ENCODE measurements around the gene CX3CL1.

The CX3CL1 gene

GRCh38 chr16:57387598-57388354, 15.5 kb downstream of the CX3CL1 start:
- no peak for TF ChIP-seq PATZ1 (CRISPR knock-in tag; IDR thresholded peaks at IDR 0.05; ENCODE audit: borderline replicate concordance)
- TF ChIP-seq ZNF565 (CRISPR knock-in tag; conservative IDR thresholded peaks at IDR 0.05; ENCODE audit: low read depth): no peak
- no peak for TF ChIP-seq TSHZ2 (CRISPR knock-in tag; IDR thresholded peaks at IDR 0.05)
- TF ChIP-seq BACH2 (CRISPR knock-in tag; IDR thresholded peaks at IDR 0.05; ENCODE audit: borderline replicate concordance): no peak
- TF ChIP-seq RARB (CRISPR knock-in tag; IDR thresholded peaks at IDR 0.05): no peak
- no peak for TF ChIP-seq ISL1 (CRISPR knock-in tag; IDR thresholded peaks at IDR 0.05)
- TF ChIP-seq CSRNP3 (CRISPR knock-in tag; IDR thresholded peaks at IDR 0.05): no peak
- TF ChIP-seq GLIS3 (CRISPR knock-in tag; IDR thresholded peaks at IDR 0.05): no peak
- TF ChIP-seq SNAI2 (CRISPR knock-in tag; IDR thresholded peaks at IDR 0.05): no peak
- no peak for TF ChIP-seq TCF4 (CRISPR knock-in tag; IDR thresholded peaks at IDR 0.05; ENCODE audit: borderline replicate concordance)
- no peak for TF ChIP-seq CREB5 (CRISPR knock-in tag; IDR thresholded peaks at IDR 0.05; ENCODE audit: low read depth)
- TF ChIP-seq PPARA (CRISPR knock-in tag; IDR thresholded peaks at IDR 0.05; ENCODE audit: borderline replicate concordance): no peak
- TF ChIP-seq OSR1 (CRISPR knock-in tag; IDR thresholded peaks at IDR 0.05): no peak
- TF ChIP-seq ZNF70 (CRISPR knock-in tag; IDR thresholded peaks at IDR 0.05): no peak
- no peak for TF ChIP-seq ZC3H10 (CRISPR knock-in tag; IDR thresholded peaks at IDR 0.05)
- TF ChIP-seq ESRRG (CRISPR knock-in tag; IDR thresholded peaks at IDR 0.05): no peak
- TF ChIP-seq ZNF8 (CRISPR knock-in tag; IDR thresholded peaks at IDR 0.05): no peak
- TF ChIP-seq TOX (CRISPR knock-in tag; IDR thresholded peaks at IDR 0.05; ENCODE audit: borderline replicate concordance): no peak
- ATAC-seq: no peak

GRCh38 chr16:57388359-57389086, 16.2 kb downstream of the CX3CL1 start:
- ATAC-seq: no peak
- no peak for TF ChIP-seq TSHZ2 (CRISPR knock-in tag; IDR thresholded peaks at IDR 0.05)
- no peak for TF ChIP-seq CSRNP3 (CRISPR knock-in tag; IDR thresholded peaks at IDR 0.05)
- no peak for TF ChIP-seq ZFP3 (CRISPR knock-in tag; IDR thresholded peaks at IDR 0.05)
- TF ChIP-seq ARNTL (CRISPR knock-in tag; IDR thresholded peaks at IDR 0.05; ENCODE audit: borderline replicate concordance, low read depth): no peak
- no peak for TF ChIP-seq RARB (CRISPR knock-in tag; IDR thresholded peaks at IDR 0.05)
- TF ChIP-seq ZC3H10 (CRISPR knock-in tag; IDR thresholded peaks at IDR 0.05): no peak
- no peak for TF ChIP-seq GLIS3 (CRISPR knock-in tag; IDR thresholded peaks at IDR 0.05)
- no peak for TF ChIP-seq TCF4 (CRISPR knock-in tag; IDR thresholded peaks at IDR 0.05; ENCODE audit: borderline replicate concordance)
- no peak for TF ChIP-seq SNAI2 (CRISPR knock-in tag; IDR thresholded peaks at IDR 0.05)
- no peak for TF ChIP-seq ESRRG (CRISPR knock-in tag; IDR thresholded peaks at IDR 0.05)
- TF ChIP-seq OSR1 (CRISPR knock-in tag; IDR thresholded peaks at IDR 0.05): no peak
- TF ChIP-seq ZFP30 (CRISPR knock-in tag; IDR thresholded peaks at IDR 0.05): no peak
- no peak for TF ChIP-seq PPARA (CRISPR knock-in tag; IDR thresholded peaks at IDR 0.05; ENCODE audit: borderline replicate concordance)
- TF ChIP-seq PATZ1 (CRISPR knock-in tag; IDR thresholded peaks at IDR 0.05; ENCODE audit: borderline replicate concordance): no peak
- TF ChIP-seq CREB5 (CRISPR knock-in tag; IDR thresholded peaks at IDR 0.05; ENCODE audit: low read depth): no peak
- TF ChIP-seq ISL1 (CRISPR knock-in tag; IDR thresholded peaks at IDR 0.05): no peak

All from SK-N-SH treated with all-trans-retinoic acid at 6 μM for 48 hours (cell line).